Osteocyte (in vitro differentiated cells): ENCODE measurements around the gene ABHD3. TPM values are rescaled to one million over a fixed set of nuclear protein-coding genes. Genes with fewer than 3 reads are reported as not detected.

Experiments used
- DNase-seq: peaks from one replicate; pipeline ENCODE4 v3.0.0; 2021; ENCODE audit warnings: mixed read lengths; ENCODE audit not compliant: unreplicated experiment; ENCODE audit errors: extremely low spot score
- H3K27ac Mint-ChIP-seq: one replicate; pipeline ENCODE4 v1.8.0; 2021; ENCODE audit warnings: mild to moderate bottlenecking, mixed read lengths; ENCODE audit not compliant: unreplicated experiment
- H3K27me3 Mint-ChIP-seq: one replicate; pipeline ENCODE4 v1.8.0; 2021; ENCODE audit warnings: mixed read lengths; ENCODE audit not compliant: unreplicated experiment
- H3K36me3 Mint-ChIP-seq: one replicate; pipeline ENCODE4 v1.8.0; 2021; ENCODE audit warnings: mixed read lengths; ENCODE audit not compliant: unreplicated experiment
- H3K4me1 Mint-ChIP-seq: one replicate; pipeline ENCODE4 v1.8.0; 2021; ENCODE audit warnings: mixed read lengths; ENCODE audit not compliant: unreplicated experiment
- H3K4me3 Mint-ChIP-seq: one replicate; pipeline ENCODE4 v1.8.0; 2021; ENCODE audit warnings: mild to moderate bottlenecking, moderate library complexity, mixed read lengths; ENCODE audit not compliant: unreplicated experiment
- H3K9me3 Mint-ChIP-seq: one replicate; pipeline ENCODE4 v1.8.0; 2021; ENCODE audit warnings: mixed read lengths; ENCODE audit not compliant: unreplicated experiment
- CTCF ChIP-seq: fragments of 200-600 bp; sonication (generic); IDR thresholded peaks from 2 replicates; pipeline ENCODE4 v1.5.0; 2021; ENCODE audit warnings: antibody characterized with exemption, mild to moderate bottlenecking, moderate library complexity
- total RNA-seq: library from RNA; stranded (reverse); gene quantifications from 2 replicates; pipeline ENCODE4 v1.2.1, GENCODE V29; 2021

The ABHD3 gene
- total RNA-seq, 1 donor from 2014 or later, result 10.0 TPM

GRCh38 chr18:21703241-21703820 is 1.2 kb downstream of the ABHD3 start:
- peaks cover 20% of the 10 kb centered on the region for H3K4me1 Mint-ChIP-seq
- H3K4me3 Mint-ChIP-seq, result peak overlapping the region; percentile 87
- no peaks in the 10 kb centered on the region for H3K36me3 Mint-ChIP-seq
- no peaks in the 10 kb centered on the region for H3K9me3 Mint-ChIP-seq
- H3K27ac Mint-ChIP-seq, result peak overlapping the region; percentile 86
- DNase-seq, result no peak
- TF ChIP-seq CTCF, result no peak
- no peaks in the 10 kb centered on the region for H3K27me3 Mint-ChIP-seq

GRCh38 chr18:21702602-21703001 is 2.0 kb downstream of the ABHD3 start:
- Mint-ChIP-seq H3K9me3 (no peaks in the 10 kb centered on the region), H3K4me3 (peak overlapping the region; percentile 52), H3K27ac (peak overlapping the region; percentile 31), H3K4me1 (peaks cover 20% of the 10 kb centered on the region), H3K36me3 (no peaks in the 10 kb centered on the region), H3K27me3 (no peaks in the 10 kb centered on the region)
- DNase-seq, result no peak
- TF ChIP-seq CTCF, result no peak

GRCh38 chr18:21701621-21702020 is 3.0 kb downstream of the ABHD3 start:
- no peak overlapping the region for H3K27ac Mint-ChIP-seq
- H3K36me3 Mint-ChIP-seq, result no peaks in the 10 kb centered on the region
- no peak overlapping the region for H3K4me3 Mint-ChIP-seq
- no peak for TF ChIP-seq CTCF
- H3K4me1 Mint-ChIP-seq, result peaks cover 20% of the 10 kb centered on the region
- H3K27me3 Mint-ChIP-seq, result no peaks in the 10 kb centered on the region
- H3K9me3 Mint-ChIP-seq, result no peaks in the 10 kb centered on the region
- DNase-seq, result no peak

- no peak for TF ChIP-seq CTCF
- H3K4me1 Mint-ChIP-seq, result peaks cover 20% of the 10 kb centered on the region
- no peak overlapping the region for H3K27ac Mint-ChIP-seq
- no peaks in the 10 kb centered on the region for H3K36me3 Mint-ChIP-seq
- no peaks in the 10 kb centered on the region for H3K9me3 Mint-ChIP-seq
- no peaks in the 10 kb centered on the region for H3K27me3 Mint-ChIP-seq
- no peak overlapping the region for H3K4me3 Mint-ChIP-seq
- DNase-seq, result no peak
Measured at GRCh38 chr18:21700528-21701075, 4.0 kb downstream of the ABHD3 start.

GRCh38 chr18:21693322-21693721 is 11.3 kb downstream of the ABHD3 start:
- H3K36me3 Mint-ChIP-seq, result peaks cover 10% of the 10 kb centered on the region
- no peaks in the 10 kb centered on the region for H3K27me3 Mint-ChIP-seq

More at GRCh38 chr18:21693322-21693721, 11.3 kb downstream of the ABHD3 start:
- H3K4me1 Mint-ChIP-seq, result no peaks in the 10 kb centered on the region
- DNase-seq, result no peak
- H3K9me3 Mint-ChIP-seq, result peaks cover 5% of the 10 kb centered on the region
- H3K4me3 Mint-ChIP-seq, result no peak overlapping the region
- TF ChIP-seq CTCF, result no peak
- H3K27ac Mint-ChIP-seq, result no peak overlapping the region
